ENCODE data around the gene ST3GAL5. TPM values are rescaled to one million over a fixed set of nuclear protein-coding genes. Genes with fewer than 3 reads are reported as not detected.
"Not testable (repeated sequence)": the region's sequence is repeated elsewhere in the genome, so short reads cannot be mapped to it uniquely, and the experiment has no call there.

The ST3GAL5 gene
- total RNA-seq, 4 donors from 2014 or later, result 10.8 to 23.9 (median 16.5) TPM

- no peaks in the 10 kb centered on the region for H3K36me3 ChIP-seq
- TF ChIP-seq POLR2A (IDR thresholded peaks at IDR 0.05), result no peak
- no peak for TF ChIP-seq CTCF (IDR thresholded peaks at IDR 0.05)
- no peak overlapping the region for H3K4me3 ChIP-seq
- no peak for DNase-seq
- H3K4me1 ChIP-seq, result no peaks in the 10 kb centered on the region
- H3K9me3 ChIP-seq, result no peaks in the 10 kb centered on the region
- H3K27me3 ChIP-seq, result no peaks in the 10 kb centered on the region
- no peak overlapping the region for H3K27ac ChIP-seq
Observed at GRCh38 chr2:85901155-85901554, 12.4 kb upstream of the ST3GAL5 start.

GRCh38 chr2:85900366-85900765, 11.6 kb upstream of the ST3GAL5 start:
- no peak overlapping the region for H3K27ac ChIP-seq
- no peaks in the 10 kb centered on the region for H3K27me3 ChIP-seq
- TF ChIP-seq POLR2A (IDR thresholded peaks at IDR 0.05) (no peak), CTCF (IDR thresholded peaks at IDR 0.05) (no peak)
- H3K36me3 ChIP-seq, result no peaks in the 10 kb centered on the region
- no peaks in the 10 kb centered on the region for H3K9me3 ChIP-seq
- H3K4me1 ChIP-seq, result no peaks in the 10 kb centered on the region
- no peak overlapping the region for H3K4me3 ChIP-seq
- DNase-seq, result no peak

- Histone ChIP-seq H3K27ac (no peak overlapping the region), H3K27me3 (no peaks in the 10 kb centered on the region), H3K4me3 (no peak overlapping the region), H3K9me3 (no peaks in the 10 kb centered on the region), H3K36me3 (no peaks in the 10 kb centered on the region), H3K4me1 (no peaks in the 10 kb centered on the region)
- DNase-seq, result no peak
- TF ChIP-seq POLR2A (IDR thresholded peaks at IDR 0.05) (no peak), CTCF (IDR thresholded peaks at IDR 0.05) (no peak)
Observed at GRCh38 chr2:85899849-85900248, 11.1 kb upstream of the ST3GAL5 start.

- H3K36me3 ChIP-seq, result no peaks in the 10 kb centered on the region
Observed at GRCh38 chr2:85899284-85899683, 10.5 kb upstream of the ST3GAL5 start.

GRCh38 chr2:85898881-85899280, 10.1 kb upstream of the ST3GAL5 start:
- no peaks in the 10 kb centered on the region for H3K9me3 ChIP-seq
- H3K27ac ChIP-seq, result no peak overlapping the region
- H3K36me3 ChIP-seq, result no peaks in the 10 kb centered on the region
- no peaks in the 10 kb centered on the region for H3K27me3 ChIP-seq
- TF ChIP-seq POLR2A (IDR thresholded peaks at IDR 0.05) (no peak), CTCF (IDR thresholded peaks at IDR 0.05) (no peak)
- DNase-seq, result no peak
- no peak overlapping the region for H3K4me3 ChIP-seq
- H3K4me1 ChIP-seq, result no peaks in the 10 kb centered on the region

More at GRCh38 chr2:85899284-85899683, 10.5 kb upstream of the ST3GAL5 start:
- no peak overlapping the region for H3K27ac ChIP-seq
- no peak for TF ChIP-seq POLR2A (IDR thresholded peaks at IDR 0.05)
- TF ChIP-seq CTCF (IDR thresholded peaks at IDR 0.05), result no peak
- no peak overlapping the region for H3K4me3 ChIP-seq
- H3K27me3 ChIP-seq, result no peaks in the 10 kb centered on the region
- no peaks in the 10 kb centered on the region for H3K9me3 ChIP-seq
- no peak for DNase-seq
- H3K4me1 ChIP-seq, result no peaks in the 10 kb centered on the region

- not testable (repeated sequence) for H3K27me3 ChIP-seq, H3K4me3 ChIP-seq, H3K27ac ChIP-seq, H3K9me3 ChIP-seq, DNase-seq, H3K4me1 ChIP-seq, H3K36me3 ChIP-seq
Observed at GRCh38 chr2:85894554-85895278, 5.9 kb upstream of the ST3GAL5 start.
